OCI-LY3 (cell line): ENCODE data around the gene DLGAP4.

ENCODE experiments used
- CTCF ChIP-seq: fragments of 200-600, 300-600 bp; sonication (generic); IDR thresholded peaks from 2 replicates; pipeline ENCODE4 v1.5.1; 2014; ENCODE audit warnings: antibody characterized with exemption, low read length, low read depth
- EZH2phosphoT487 ChIP-seq: fragments of 200-600 bp; shearing (Covaris generic); IDR thresholded peaks from 2 replicates; pipeline ENCODE4 v1.6.1; 2018; ENCODE audit warnings: antibody characterized with exemption, mixed run types, low read depth

- no peak for TF ChIP-seq CTCF
- no peak for TF ChIP-seq EZH2phosphoT487
Measured at GRCh38 chr20:36415475-36416002, 109.4 kb downstream of the DLGAP4 start.
